HepG2 (cell line): ENCODE data around the gene DNAJC24. TPM values are rescaled to one million over a fixed set of nuclear protein-coding genes. Genes with fewer than 3 reads are reported as not detected.

Source experiments
- ATAC-seq: fragments of 200-7000 bp; cut with Tn5 transposase; 3 replicates; pipeline ENCODE4 v1.9.1; 2020; ENCODE audit warnings: mild to moderate bottlenecking, moderate library complexity
- BruUV-seq: library from RNA; stranded (reverse); fragments of 400-500 nt; replicated peaks from 2 replicates; lab custom pipeline; 2021; lab: Mats Ljungman, UMichigan
- CTCF ChIA-PET: fragments of 300-600 bp; formaldehyde crosslinking; extraction: SDS; loops from one replicate; lab custom pipeline; 2021; ENCODE audit warnings: low total read pairs, inconsistent platforms, low intra/inter-chr PET ratio; lab: Yijun Ruan, JAX
- POLR2A ChIA-PET: fragments of 350-600 bp; sonication (Branson Sonifier 250); formaldehyde crosslinking; loops from one replicate; lab custom pipeline; 2020; ENCODE audit warnings: antibody characterized with exemption, inconsistent platforms; lab: Yijun Ruan, JAX
- DNase-seq: peaks from one replicate; pipeline ENCODE4 v3.0.0-alpha.2; 2015; ENCODE audit warnings: low spot score
- FAIRE-seq: peaks from 3 replicates; lab custom pipeline; 2011; peaks lifted over from hg19 to GRCh38; lab: Jason Lieb, UNC
- H2AFZ ChIP-seq: one replicate; pipeline ENCODE4 v1.6.1; 2011; ENCODE audit warnings: low read length, inconsistent platforms
- H3K27ac ChIP-seq: fragments of 300-600 bp; 3 replicates; pipeline ENCODE4 v1.8.0; 2011; ENCODE audit warnings: mixed run types, mild to moderate bottlenecking, mixed read lengths, low read length, inconsistent platforms; ENCODE audit not compliant: insufficient read depth; ENCODE audit errors: extremely low read length
- H3K27me3 ChIP-seq, 2 experiments: fragments of 200-600 bp in 1 of 2; 2 replicates in 1 of 2; 3 replicates in 1 of 2; pipeline versions ENCODE4 v1.6.0 to v1.8.0; 2011; ENCODE audit warnings: low read length in 2 of 2, mild to moderate bottlenecking in 2 of 2, moderate library complexity in 2 of 2, inconsistent platforms in 1 of 2; ENCODE audit not compliant: insufficient read depth in 2 of 2, control insufficient read depth in 1 of 2
- H3K36me3 ChIP-seq, 2 experiments: fragments of 200-600 bp in 1 of 2; replicated peaks in 1 of 2; 2 replicates in 1 of 2; 3 replicates in 1 of 2; pipeline versions ENCODE4 v1.5.1 to v1.8.0; 2011; ENCODE audit warnings: low read length in 2 of 2, inconsistent platforms in 1 of 2; ENCODE audit not compliant: insufficient read depth in 2 of 2, control insufficient read depth in 1 of 2
- H3K4me1 ChIP-seq: 2 replicates; pipeline ENCODE4 v1.5.1; 2012; ENCODE audit warnings: low read length, inconsistent platforms; ENCODE audit not compliant: insufficient read depth
- H3K4me2 ChIP-seq: 2 replicates; pipeline ENCODE4 v1.6.0; 2011; ENCODE audit warnings: low read depth, low read length, inconsistent platforms
- H3K4me3 ChIP-seq, 3 experiments: fragments of 200-600 bp in 1 of 3; sonication (generic), shearing (Covaris generic) in 1 of 3; replicated peaks in 1 of 3; 2 replicates each; pipeline ENCODE4 v1.5.1; 2011 to 2016; ENCODE audit warnings: low read length in 3 of 3, inconsistent platforms in 2 of 3, low read depth in 2 of 3, mild to moderate bottlenecking in 2 of 3, control low read depth in 1 of 3, mixed read lengths in 1 of 3; ENCODE audit not compliant: insufficient read depth in 1 of 3
- H3K79me2 ChIP-seq: one replicate; pipeline ENCODE4 v1.6.1; 2011; ENCODE audit warnings: low read length, inconsistent platforms; ENCODE audit not compliant: insufficient read depth
- H3K9ac ChIP-seq: 2 replicates; pipeline ENCODE4 v1.6.0; 2011; ENCODE audit warnings: mild to moderate bottlenecking, low read depth, low read length, inconsistent platforms; ENCODE audit not compliant: insufficient read depth
- H3K9me3 ChIP-seq: 2 replicates; pipeline ENCODE4 v1.5.1; 2012; ENCODE audit warnings: mild to moderate bottlenecking, low read length
- H4K20me1 ChIP-seq: 2 replicates; pipeline ENCODE4 v1.6.0; 2011; ENCODE audit warnings: inconsistent platforms, mild to moderate bottlenecking, low read length, moderate library complexity; ENCODE audit not compliant: insufficient read depth
- BRCA1 ChIP-seq: sonication (generic); formaldehyde crosslinking; IDR thresholded peaks from 2 replicates; pipeline ENCODE4 v1.4.0; 2020; ENCODE audit warnings: missing genetic modification reagents
- DNMT3B ChIP-seq: conservative IDR thresholded peaks from 2 replicates; pipeline ENCODE4 v1.6.1; 2016; ENCODE audit warnings: missing biosample characterization, control low read depth
- KDM3A ChIP-seq: IDR thresholded peaks from 2 replicates; pipeline ENCODE4 v1.6.1; 2018; ENCODE audit warnings: low read depth, missing compliant biosample characterization
- MAZ ChIP-seq, 2 experiments: sonication (generic) in 1 of 2; formaldehyde crosslinking in 1 of 2; IDR thresholded peaks; 2 replicates each; pipeline versions ENCODE4 v1.5.0 to v1.6.1; 2012 to 2020; ENCODE audit warnings: low read depth in 2 of 2, mild to moderate bottlenecking in 2 of 2, borderline replicate concordance in 1 of 2, improper control_type of control experiment in 1 of 2, low read length in 1 of 2, missing genetic modification reagents in 1 of 2, moderate library complexity in 1 of 2
- RAD21 ChIP-seq: fragments of 450-650 bp; formaldehyde crosslinking; IDR thresholded peaks from 2 replicates; pipeline ENCODE4 v1.5.0; 2020; ENCODE audit warnings: mild to moderate bottlenecking
- RBFOX2 ChIP-seq: fragments of 200-400 bp; formaldehyde crosslinking; IDR thresholded peaks from 2 replicates; pipeline ENCODE4 v1.6.1; 2017; ENCODE audit warnings: low read depth, mild to moderate bottlenecking, low read length
- SMAD1 ChIP-seq: sonication (generic); formaldehyde crosslinking; IDR thresholded peaks from 2 replicates; pipeline ENCODE4 v1.4.0; 2020; ENCODE audit warnings: missing genetic modification reagents, low read depth, mild to moderate bottlenecking, borderline replicate concordance
- SMC3 ChIP-seq: IDR thresholded peaks from 2 replicates; pipeline ENCODE4 v1.6.1; 2011; ENCODE audit warnings: low read length, improper control_type of control experiment
- ZKSCAN5 ChIP-seq: sonication (generic); formaldehyde crosslinking; IDR thresholded peaks from 2 replicates; pipeline ENCODE4 v1.5.1; 2020; ENCODE audit warnings: mild to moderate bottlenecking, missing genetic modification reagents
- ZNF12 ChIP-seq: sonication (generic); formaldehyde crosslinking; IDR thresholded peaks from 2 replicates; pipeline ENCODE4 v1.5.0; 2020; ENCODE audit warnings: missing genetic modification reagents
- ZNF142 ChIP-seq: sonication (generic); formaldehyde crosslinking; IDR thresholded peaks from 2 replicates; pipeline ENCODE4 v1.4.0; 2020; ENCODE audit warnings: missing genetic modification reagents
- ZNF24 ChIP-seq: fragments of 450-650 bp; IDR thresholded peaks from 2 replicates; pipeline ENCODE4 v1.6.1; 2017; ENCODE audit warnings: antibody characterized with exemption, mild to moderate bottlenecking
- ZNF280D ChIP-seq: sonication (generic); formaldehyde crosslinking; IDR thresholded peaks from 2 replicates; pipeline ENCODE4 v1.5.1; 2020; ENCODE audit warnings: mild to moderate bottlenecking, missing genetic modification reagents
- ZNF44 ChIP-seq: sonication (generic); formaldehyde crosslinking; IDR thresholded peaks from 2 replicates; pipeline ENCODE4 v1.5.1; 2020; ENCODE audit warnings: mild to moderate bottlenecking, missing genetic modification reagents
- ZNF761 ChIP-seq: sonication (generic); formaldehyde crosslinking; conservative IDR thresholded peaks from 2 replicates; pipeline ENCODE4 v1.4.0; 2020; ENCODE audit warnings: mild to moderate bottlenecking, missing genetic modification reagents
- in situ Hi-C: cut with HindIII; loops from 2 replicates; pipeline ENCODE4 v1.10.0; 2017; ENCODE audit warnings: low pct_unique_long_range_greater_than_20kb; ENCODE audit not compliant: extremely low pct_ligation_motif_present
- intact Hi-C: fragments of 100-400 bp; cut with micrococcal nuclease; formaldehyde crosslinking; loops from one replicate; pipeline ENCODE4 v1.10.0; 2022; ENCODE audit not compliant: unreplicated experiment
- polyA plus RNA-seq, 8 experiments: library from polyadenylated mRNA; depleted of rRNA in 3 of 8; stranded (reverse) in 7 of 8; unstranded in 1 of 8; fragments of >200 nt; fragmentation: Illumina TruSeq in 4 of 8; extraction: Trizol in 4 of 8; gene quantifications; 2 replicates each; pipeline versions ENCODE4 v1.2.1 to v1.2.3, GENCODE V29; 2011 to 2016; ENCODE audit warnings: low read depth in 4 of 8, missing spikeins in 1 of 8, mixed read lengths in 1 of 8; ENCODE audit not compliant: insufficient read depth in 1 of 8
- total RNA-seq, 5 experiments: library from RNA; depleted of rRNA; stranded (reverse); fragments of >200 nt; fragmentation: Illumina TruSeq; extraction: Trizol; gene quantifications; 2 replicates each; pipeline ENCODE4 v1.2.3, GENCODE V29; 2016; ENCODE audit warnings: low read depth in 1 of 5

The DNAJC24 gene
- total and polyA plus RNA-seq, 2 of the 13 experiments (the other 11 are each of a cell fraction or from before 2014, with no cell fraction given) = 10.5 to 13.7 TPM

- TF ChIP-seq MAZ (IDR thresholded peaks at IDR 0.05; ENCODE audit: borderline replicate concordance, low read depth, low read length) = no peak
- no peak for TF ChIP-seq MAZ (CRISPR knock-in tag; IDR thresholded peaks at IDR 0.05; ENCODE audit: low read depth)
- no peak for TF ChIP-seq RAD21 (CRISPR knock-in tag)
- TF ChIP-seq SMC3 = peak; percentile 21; the same call in 1 of the 2 replicates
These were observed 28.6 kb upstream of the DNAJC24 start (continued) for GRCh38 chr11:31340903-31341572.

GRCh38 chr11:31351168-31351567 lies 18.5 kb upstream of the DNAJC24 start:
- Histone ChIP-seq H3K36me3 (no peaks in the 10 kb centered on the region), H2AFZ (no peak overlapping the region), H3K79me2 (no peaks in the 10 kb centered on the region), H3K4me2 (no peak overlapping the region), H3K4me1 (no peaks in the 10 kb centered on the region), H3K9me3 (no peaks in the 10 kb centered on the region), H4K20me1 (no peaks in the 10 kb centered on the region), H3K9ac (no peak overlapping the region), H3K4me3 (no peak overlapping the region), H3K27ac (no peak overlapping the region), H3K27me3 (0 out of 5 replicates have a peak, but pooled peaks cover 0 to 2% of the 10 kb centered on the region in 2 experiments)
- ChIA-PET CTCF (no interaction called here), POLR2A (no interaction called here)
- FAIRE-seq (no peak), DNase-seq (no peak), ATAC-seq (no peak)
- BruUV-seq = no TSS peak
- intact Hi-C loops = no loop called here
- TF ChIP-seq RBFOX2 (no peak), ZNF24 (no peak), ZNF761 (CRISPR knock-in tag) (no peak), BRCA1 (CRISPR knock-in tag) (no peak), ZKSCAN5 (CRISPR knock-in tag) (no peak), ZNF12 (no peak), ZNF142 (no peak), MAZ (IDR thresholded peaks at IDR 0.05; ENCODE audit: borderline replicate concordance, low read depth, low read length) (no peak), MAZ (CRISPR knock-in tag; IDR thresholded peaks at IDR 0.05; ENCODE audit: low read depth) (no peak), ZNF44 (CRISPR knock-in tag) (no peak), DNMT3B (no peak), KDM3A (CRISPR knock-in tag) (no peak), ZNF280D (CRISPR knock-in tag) (no peak), SMAD1 (CRISPR knock-in tag) (no peak)
- in situ Hi-C loops = no loop called here
